ENCODE measurements around the gene CUBN.

CUBN gene

DNA sequence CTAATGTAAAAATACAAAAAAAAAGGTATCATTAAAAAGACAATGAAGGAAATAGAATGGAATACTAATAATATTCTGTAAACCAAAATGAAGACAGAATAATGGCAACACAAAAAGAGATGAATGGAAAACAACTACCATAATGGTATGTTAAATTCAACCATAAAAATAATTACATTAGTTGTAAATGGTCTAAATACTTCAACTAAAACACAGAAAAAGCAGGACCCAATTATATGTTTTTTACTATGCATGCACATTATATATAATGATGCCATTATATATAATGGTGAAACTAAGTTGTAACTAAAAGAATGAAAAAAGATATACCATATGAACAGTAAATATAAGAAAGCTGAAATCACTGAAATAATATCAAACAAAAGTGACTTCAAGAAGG is 76.5 kb downstream of the CUBN start:
- Histone ChIP-seq H3K4me3 (IDR thresholded peaks at IDR 0.05; ENCODE audit: insufficient read depth, low read depth, low read length) (no peak overlapping the region), H2AFZ (ENCODE audit: low read depth) (no peak overlapping the region), H3K27ac (no peak overlapping the region), H3K79me2 (ENCODE audit: insufficient read depth, low read depth) (no peaks in the 10 kb centered on the region), H3K36me3 (ENCODE audit: insufficient read depth) (no peaks in the 10 kb centered on the region), H3K4me1 (ENCODE audit: low read depth, poor library complexity, severe bottlenecking) (no peaks in the 10 kb centered on the region), H3K9ac (no peak overlapping the region), H3K27me3 (ENCODE audit: insufficient read depth, low read depth) (no peaks in the 10 kb centered on the region), H3K4me2 (no peak overlapping the region), H4K20me1 (ENCODE audit: insufficient read depth) (no peaks in the 10 kb centered on the region)
- no peak for TF ChIP-seq CTCF (conservative IDR thresholded peaks at IDR 0.05; ENCODE audit: low read depth, low read length)

DNA sequence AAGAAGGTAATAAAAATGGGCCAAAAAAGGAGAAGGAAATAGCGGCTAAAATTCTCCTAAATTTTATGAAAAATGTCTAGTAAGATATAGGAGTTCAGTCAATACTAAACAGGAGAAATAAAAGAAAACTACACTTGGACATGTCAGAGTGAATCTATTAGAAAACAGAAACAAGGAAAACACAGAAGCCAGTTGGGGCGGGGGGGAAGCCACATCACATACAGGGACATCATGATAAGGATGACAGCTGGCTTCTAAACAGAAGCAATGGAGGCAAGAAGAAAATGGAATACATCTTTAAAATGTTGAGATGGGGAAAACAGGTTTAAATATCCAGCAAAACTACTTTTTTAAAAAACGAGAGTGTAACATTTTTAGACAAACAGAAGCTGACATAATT is 77.8 kb downstream of the CUBN start:
- H3K27ac ChIP-seq: no peak overlapping the region
- no peaks in the 10 kb centered on the region for H4K20me1 ChIP-seq (ENCODE audit: insufficient read depth)
- H3K4me2 ChIP-seq: no peak overlapping the region
- H3K9ac ChIP-seq: no peak overlapping the region
- TF ChIP-seq CTCF (conservative IDR thresholded peaks at IDR 0.05; ENCODE audit: low read depth, low read length): no peak
- no peaks in the 10 kb centered on the region for H3K4me1 ChIP-seq (ENCODE audit: low read depth, poor library complexity, severe bottlenecking)
- no peaks in the 10 kb centered on the region for H3K36me3 ChIP-seq (ENCODE audit: insufficient read depth)
- no peak overlapping the region for H2AFZ ChIP-seq (ENCODE audit: low read depth)
- no peak overlapping the region for H3K4me3 ChIP-seq (IDR thresholded peaks at IDR 0.05; ENCODE audit: insufficient read depth, low read depth, low read length)
- no peaks in the 10 kb centered on the region for H3K79me2 ChIP-seq (ENCODE audit: insufficient read depth, low read depth)
- no peaks in the 10 kb centered on the region for H3K27me3 ChIP-seq (ENCODE audit: insufficient read depth, low read depth)

- no peak overlapping the region for H3K4me2 ChIP-seq
- H3K4me1 ChIP-seq (ENCODE audit: low read depth, poor library complexity, severe bottlenecking): no peaks in the 10 kb centered on the region
- H3K27me3 ChIP-seq (ENCODE audit: insufficient read depth, low read depth): no peaks in the 10 kb centered on the region
- H4K20me1 ChIP-seq (ENCODE audit: insufficient read depth): no peaks in the 10 kb centered on the region
- no peak overlapping the region for H3K4me3 ChIP-seq (IDR thresholded peaks at IDR 0.05; ENCODE audit: insufficient read depth, low read depth, low read length)
- H2AFZ ChIP-seq (ENCODE audit: low read depth): no peak overlapping the region
- no peak for TF ChIP-seq CTCF (conservative IDR thresholded peaks at IDR 0.05; ENCODE audit: low read depth, low read length)
- no peaks in the 10 kb centered on the region for H3K79me2 ChIP-seq (ENCODE audit: insufficient read depth, low read depth)
- H3K9ac ChIP-seq: no peak overlapping the region
- no peaks in the 10 kb centered on the region for H3K36me3 ChIP-seq (ENCODE audit: insufficient read depth)
- no peak overlapping the region for H3K27ac ChIP-seq
Measured at GRCh38 chr10:17049195-17049594, 80.4 kb downstream of the CUBN start.

GRCh38 chr10:17047908-17048307 is 81.7 kb downstream of the CUBN start:
- Histone ChIP-seq H3K36me3 (ENCODE audit: insufficient read depth) (no peaks in the 10 kb centered on the region), H4K20me1 (ENCODE audit: insufficient read depth) (no peaks in the 10 kb centered on the region), H3K27me3 (ENCODE audit: insufficient read depth, low read depth) (no peaks in the 10 kb centered on the region), H3K9ac (no peak overlapping the region), H3K4me3 (IDR thresholded peaks at IDR 0.05; ENCODE audit: insufficient read depth, low read depth, low read length) (no peak overlapping the region), H3K79me2 (ENCODE audit: insufficient read depth, low read depth) (no peaks in the 10 kb centered on the region), H3K4me2 (no peak overlapping the region), H2AFZ (ENCODE audit: low read depth) (no peak overlapping the region), H3K4me1 (ENCODE audit: low read depth, poor library complexity, severe bottlenecking) (no peaks in the 10 kb centered on the region), H3K27ac (no peak overlapping the region)
- no peak for TF ChIP-seq CTCF (conservative IDR thresholded peaks at IDR 0.05; ENCODE audit: low read depth, low read length)

- H2AFZ ChIP-seq (ENCODE audit: low read depth): no peak overlapping the region
- TF ChIP-seq CTCF (conservative IDR thresholded peaks at IDR 0.05; ENCODE audit: low read depth, low read length): no peak
- H3K4me1 ChIP-seq (ENCODE audit: low read depth, poor library complexity, severe bottlenecking): no peaks in the 10 kb centered on the region
- no peak overlapping the region for H3K4me3 ChIP-seq (IDR thresholded peaks at IDR 0.05; ENCODE audit: insufficient read depth, low read depth, low read length)
- H3K4me2 ChIP-seq: no peak overlapping the region
- no peaks in the 10 kb centered on the region for H3K27me3 ChIP-seq (ENCODE audit: insufficient read depth, low read depth)
- no peaks in the 10 kb centered on the region for H3K79me2 ChIP-seq (ENCODE audit: insufficient read depth, low read depth)
- H3K36me3 ChIP-seq (ENCODE audit: insufficient read depth): no peaks in the 10 kb centered on the region
- no peak overlapping the region for H3K27ac ChIP-seq
- H3K9ac ChIP-seq: no peak overlapping the region
- H4K20me1 ChIP-seq (ENCODE audit: insufficient read depth): no peaks in the 10 kb centered on the region
Measured at GRCh38 chr10:17046989-17047388, 82.6 kb downstream of the CUBN start.
